Endodermal cell (in vitro differentiated cells): ENCODE measurements around the gene LAMC2. TPM values are rescaled to one million over a fixed set of nuclear protein-coding genes. Genes with fewer than 3 reads are reported as not detected.
A peak's percentile ranks its signal among the peaks of the same experiment; 100 is the strongest.

Experiments used
- DNase-seq: peaks from one replicate; pipeline ENCODE4 v3.0.0-alpha.2; 2017
- H3K27ac ChIP-seq: 2 replicates; pipeline ENCODE4 v1.5.1; 2013; ENCODE audit warnings: mild to moderate bottlenecking, low read depth, low read length, moderate library complexity
- H3K27me3 ChIP-seq: 2 replicates; pipeline ENCODE4 v1.6.1; 2013; ENCODE audit warnings: mild to moderate bottlenecking, low read length, moderate library complexity; ENCODE audit not compliant: insufficient read depth, control insufficient read depth, poor library complexity, severe bottlenecking
- H3K36me3 ChIP-seq: 2 replicates; pipeline ENCODE4 v1.7.0; 2013; ENCODE audit warnings: mild to moderate bottlenecking, low read length, moderate library complexity; ENCODE audit not compliant: control insufficient read depth, insufficient read depth
- H3K4me1 ChIP-seq: one replicate; pipeline ENCODE4 v1.7.0; 2013; ENCODE audit warnings: low read length; ENCODE audit not compliant: control insufficient read depth, insufficient read depth
- H3K4me3 ChIP-seq: 2 replicates; pipeline ENCODE4 v1.5.1; 2013; ENCODE audit warnings: mild to moderate bottlenecking, low read length, moderate library complexity
- H3K9ac ChIP-seq: 2 replicates; pipeline ENCODE4 v1.6.1; 2013; ENCODE audit warnings: mild to moderate bottlenecking, low read length, moderate library complexity; ENCODE audit not compliant: poor library complexity, severe bottlenecking; ENCODE audit errors: extremely low read depth
- H3K9me3 ChIP-seq: 2 replicates; pipeline ENCODE4 v1.6.1; 2013; ENCODE audit warnings: mild to moderate bottlenecking, low read length, moderate library complexity; ENCODE audit not compliant: control insufficient read depth
- H3K27ac Mint-ChIP-seq: 2 replicates; pipeline ENCODE4 v1.8.0; 2020; ENCODE audit warnings: mixed read lengths
- H3K27me3 Mint-ChIP-seq: 2 replicates; pipeline ENCODE4 v1.8.0; 2021; ENCODE audit warnings: mild to moderate bottlenecking, mixed read lengths; ENCODE audit not compliant: insufficient read depth
- H3K36me3 Mint-ChIP-seq: 2 replicates; pipeline ENCODE4 v1.8.0; 2020; ENCODE audit warnings: low read depth, mixed read lengths
- H3K4me1 Mint-ChIP-seq: 2 replicates; pipeline ENCODE4 v1.8.0; 2020; ENCODE audit warnings: mixed read lengths
- H3K4me3 Mint-ChIP-seq: 2 replicates; pipeline ENCODE4 v1.8.0; 2020; ENCODE audit warnings: mild to moderate bottlenecking, moderate library complexity, mixed read lengths
- H3K9me3 Mint-ChIP-seq: 2 replicates; pipeline ENCODE4 v1.8.0; 2020; ENCODE audit warnings: mild to moderate bottlenecking, mixed read lengths
- WGBS, 2 experiments: methylation state at CpG; one replicate each; pipeline versions ENCODE4 v1.1.5 to v1.1.7; 2013; ENCODE audit warnings: missing lambda C conversion rate in 2 of 2, mixed read lengths in 1 of 2; ENCODE audit not compliant: insufficient coverage in 1 of 2, insufficient read length in 1 of 2; 5-methylcytosine and 5-hydroxymethylcytosine counted together
- total RNA-seq, 2 donors: library from RNA; stranded (reverse); fragmentation: NEBNext Ultra II Directional in 1 of 2; extraction: Animal tissue kit (Norgen Biotek cat#: 25700) in 1 of 2; gene quantifications; 2 replicates in 1 of 2; 3 replicates in 1 of 2; pipeline ENCODE4 v1.2.1, GENCODE V29; 2021
- TF ChIP-seq, protein P1 (sequence below): fragments of 200-600 bp; sonication (generic); conservative IDR thresholded peaks from 2 replicates; pipeline ENCODE4 v1.5.0; 2021; ENCODE audit warnings: antibody characterized with exemption, mild to moderate bottlenecking

LAMC2 gene
- total RNA-seq, 2 donors from 2014 or later: 2.8 to 4.8 TPM

DNA sequence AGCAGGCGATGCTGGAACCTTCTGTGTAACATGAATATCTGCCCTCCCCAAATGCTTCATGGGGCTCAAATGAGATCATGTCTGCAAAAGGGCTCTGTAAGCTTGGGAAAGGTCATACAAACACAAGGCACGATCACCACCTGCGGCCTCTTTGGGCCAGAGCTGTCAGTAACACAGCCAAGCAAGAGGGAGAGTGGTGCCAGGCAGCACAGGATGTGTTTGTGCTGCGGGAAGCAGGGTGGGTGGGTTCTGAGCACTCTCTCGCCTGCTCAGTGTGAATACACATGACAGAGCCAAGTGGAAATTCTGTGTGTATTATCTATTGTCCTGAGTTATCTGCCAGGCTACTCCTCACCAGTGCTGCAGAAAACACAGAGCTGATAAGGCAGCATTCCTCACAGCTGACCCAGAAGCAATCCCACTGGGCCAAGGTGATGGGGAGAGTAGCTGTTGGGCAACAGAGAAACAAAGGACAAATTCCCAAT lies 101.2 kb downstream of the LAMC2 start:
- H3K9me3 Mint-ChIP-seq: no peaks in the 10 kb centered on the region
- Histone ChIP-seq H3K27ac (peak overlapping the region; percentile 89), H3K36me3 (no peaks in the 10 kb centered on the region), H3K27me3 (peaks cover 10% of the 10 kb centered on the region), H3K9ac (peak overlapping the region; percentile 43), H3K4me3 (no peak overlapping the region), H3K4me1 (peaks cover 18% of the 10 kb centered on the region), H3K9me3 (peaks cover 9% of the 10 kb centered on the region)
- TF ChIP-seq, protein P1, sequence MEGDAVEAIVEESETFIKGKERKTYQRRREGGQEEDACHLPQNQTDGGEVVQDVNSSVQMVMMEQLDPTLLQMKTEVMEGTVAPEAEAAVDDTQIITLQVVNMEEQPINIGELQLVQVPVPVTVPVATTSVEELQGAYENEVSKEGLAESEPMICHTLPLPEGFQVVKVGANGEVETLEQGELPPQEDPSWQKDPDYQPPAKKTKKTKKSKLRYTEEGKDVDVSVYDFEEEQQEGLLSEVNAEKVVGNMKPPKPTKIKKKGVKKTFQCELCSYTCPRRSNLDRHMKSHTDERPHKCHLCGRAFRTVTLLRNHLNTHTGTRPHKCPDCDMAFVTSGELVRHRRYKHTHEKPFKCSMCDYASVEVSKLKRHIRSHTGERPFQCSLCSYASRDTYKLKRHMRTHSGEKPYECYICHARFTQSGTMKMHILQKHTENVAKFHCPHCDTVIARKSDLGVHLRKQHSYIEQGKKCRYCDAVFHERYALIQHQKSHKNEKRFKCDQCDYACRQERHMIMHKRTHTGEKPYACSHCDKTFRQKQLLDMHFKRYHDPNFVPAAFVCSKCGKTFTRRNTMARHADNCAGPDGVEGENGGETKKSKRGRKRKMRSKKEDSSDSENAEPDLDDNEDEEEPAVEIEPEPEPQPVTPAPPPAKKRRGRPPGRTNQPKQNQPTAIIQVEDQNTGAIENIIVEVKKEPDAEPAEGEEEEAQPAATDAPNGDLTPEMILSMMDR: no peak
- DNase-seq: peak; percentile 79
- 73 to 77% methylated on average over 5 of the region's 5 CpGs for WGBS, 2 experiments
- peaks cover 33% of the 10 kb centered on the region for H3K4me1 Mint-ChIP-seq
- H3K36me3 Mint-ChIP-seq: no peaks in the 10 kb centered on the region
- no peak overlapping the region for H3K4me3 Mint-ChIP-seq
- H3K27ac Mint-ChIP-seq: peak overlapping the region; percentile 64
- peaks cover 6% of the 10 kb centered on the region for H3K27me3 Mint-ChIP-seq

DNA sequence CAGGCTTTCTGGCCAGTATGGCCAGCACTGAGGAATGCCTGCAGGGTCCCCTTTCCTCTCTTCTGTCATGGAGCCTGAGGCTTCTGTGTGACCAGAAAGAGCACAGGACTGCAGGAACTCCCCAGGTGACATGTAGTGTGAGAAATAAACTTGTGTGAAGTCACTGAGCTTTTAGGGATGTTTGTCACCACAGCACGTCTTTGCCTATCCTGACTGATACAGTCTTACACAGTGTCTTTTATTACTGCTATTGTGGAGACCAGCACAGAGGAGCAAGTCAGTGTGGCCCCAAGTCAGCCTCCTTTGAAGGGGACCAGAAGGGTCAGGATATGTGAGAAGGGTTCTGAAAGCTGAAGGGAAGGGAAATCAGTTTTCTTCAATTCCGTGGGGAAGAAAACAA lies 102.5 kb downstream of the LAMC2 start:
- Mint-ChIP-seq H3K9me3 (no peaks in the 10 kb centered on the region), H3K27me3 (peaks cover 6% of the 10 kb centered on the region), H3K4me1 (peaks cover 45% of the 10 kb centered on the region), H3K27ac (no peak overlapping the region), H3K4me3 (no peak overlapping the region), H3K36me3 (no peaks in the 10 kb centered on the region)
- H3K9me3 ChIP-seq: peaks cover 9% of the 10 kb centered on the region
- H3K4me1 ChIP-seq: peaks cover 18% of the 10 kb centered on the region
- peak overlapping the region; percentile 89 for H3K27ac ChIP-seq
- WGBS, 2 experiments: 86 to 100% methylated on average over 1 to 2 of the region's 2 CpGs
- no peak overlapping the region for H3K4me3 ChIP-seq
- no peak for DNase-seq
- H3K36me3 ChIP-seq: no peaks in the 10 kb centered on the region
- TF ChIP-seq, protein P1: no peak
- no peak overlapping the region for H3K9ac ChIP-seq
- peaks cover 3% of the 10 kb centered on the region for H3K27me3 ChIP-seq

DNA sequence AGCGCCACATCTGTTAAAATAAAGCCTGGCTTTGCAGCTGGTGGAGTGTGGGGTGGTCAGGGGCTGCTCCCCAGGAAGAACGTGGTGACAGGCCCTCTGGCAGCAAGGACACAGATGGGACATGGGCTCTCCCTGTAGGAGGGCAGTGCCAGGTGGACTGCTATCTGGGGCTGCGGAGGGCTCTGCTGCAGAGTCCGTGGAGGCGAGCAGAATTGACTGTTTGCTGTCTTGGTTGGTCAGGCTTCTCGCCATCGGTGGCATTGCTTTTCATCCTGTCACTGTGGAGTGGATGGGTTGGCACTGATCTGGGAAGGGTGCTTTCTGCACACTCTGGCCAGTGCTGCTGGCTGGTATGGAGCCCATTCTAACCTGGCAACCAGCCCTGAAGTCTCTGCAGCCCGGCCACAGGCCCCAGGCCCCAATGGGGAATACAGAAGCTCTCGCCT lies 103.0 kb downstream of the LAMC2 start:
- Mint-ChIP-seq H3K36me3 (no peaks in the 10 kb centered on the region), H3K27me3 (peaks cover 5% of the 10 kb centered on the region), H3K27ac (no peak overlapping the region), H3K4me3 (no peak overlapping the region), H3K9me3 (no peaks in the 10 kb centered on the region), H3K4me1 (peaks cover 47% of the 10 kb centered on the region)
- WGBS, 2 experiments: 95 to 97% methylated on average over 5 to 9 of the region's 9 CpGs
- peaks cover 18% of the 10 kb centered on the region for H3K4me1 ChIP-seq
- H3K27me3 ChIP-seq: no peaks in the 10 kb centered on the region
- TF ChIP-seq, protein P1: no peak
- peaks cover 9% of the 10 kb centered on the region for H3K9me3 ChIP-seq
- no peak overlapping the region for H3K27ac ChIP-seq
- no peaks in the 10 kb centered on the region for H3K36me3 ChIP-seq
- H3K4me3 ChIP-seq: no peak overlapping the region
- no peak overlapping the region for H3K9ac ChIP-seq
- DNase-seq: no peak
